WTC11 (cell line): ENCODE data around the gene USP17L29. TPM values are rescaled to one million over a fixed set of nuclear protein-coding genes. Genes with fewer than 3 reads are reported as not detected.

Experiments used
- total RNA-seq: library from RNA; stranded (reverse); gene quantifications from 3 replicates; pipeline ENCODE4 v1.2.3, GENCODE V29; 2021

USP17L29 gene
- total RNA-seq, 1 experiment from 2014 or later = not detected

Other genes starting within 250 kb of the USP17L29 start
- gene FAM90A26, start 183.2 kb upstream of the USP17L29 start, total RNA-seq = 0.09 to 0.11 TPM in 2 of 3 replicates, not detected in the other
- gene USP17L10, start 143.0 kb upstream of the USP17L29 start, total RNA-seq = not detected in 3 replicates
- not detected in 3 replicates for gene USP17L11, start 138.2 kb upstream of the USP17L29 start, total RNA-seq
- gene USP17L12, start 133.5 kb upstream of the USP17L29 start, total RNA-seq = not detected in 3 replicates
- not detected in 3 replicates for gene USP17L13, start 128.7 kb upstream of the USP17L29 start, total RNA-seq
- not detected in 3 replicates for gene USP17L15, start 119.3 kb upstream of the USP17L29 start, total RNA-seq
- gene USP17L17, start 109.8 kb upstream of the USP17L29 start, total RNA-seq = not detected in 3 replicates
- gene USP17L18, start 105.0 kb upstream of the USP17L29 start, total RNA-seq = not detected in 3 replicates
- not detected in 3 replicates for gene USP17L19, start 100.3 kb upstream of the USP17L29 start, total RNA-seq
- gene USP17L20, start 95.5 kb upstream of the USP17L29 start, total RNA-seq = not detected in 3 replicates
- not detected in 3 replicates for gene USP17L21, start 90.8 kb upstream of the USP17L29 start, total RNA-seq
- not detected in 3 replicates for gene USP17L22, start 86.0 kb upstream of the USP17L29 start, total RNA-seq
- gene USP17L24, start 28.5 kb upstream of the USP17L29 start, total RNA-seq = not detected in 3 replicates
- not detected in 3 replicates for gene USP17L25, start 23.7 kb upstream of the USP17L29 start, total RNA-seq
- not detected in 3 replicates for gene USP17L26, start 19.0 kb upstream of the USP17L29 start, total RNA-seq
- gene USP17L5, start 14.2 kb upstream of the USP17L29 start, total RNA-seq = not detected in 3 replicates
- gene USP17L27, start 9.5 kb upstream of the USP17L29 start, total RNA-seq = not detected in 3 replicates
- gene USP17L28, start 4.7 kb upstream of the USP17L29 start, total RNA-seq = not detected in 3 replicates
- gene USP17L30, start 9.5 kb downstream of the USP17L29 start, total RNA-seq = not detected in 3 replicates
- not detected in 3 replicates for gene DEFB131A, start 90.8 kb downstream of the USP17L29 start, total RNA-seq